Parathyroid adenoma (tissue), 2 donors: Measurements from ENCODE around the gene CHD1.

Source experiments
- H2AFZ ChIP-seq: fragments of 300-600 bp; sonication (generic); one replicate; pipeline ENCODE4 v1.7.0; 2017; ENCODE audit warnings: antibody characterized with exemption, mild to moderate bottlenecking
- H3K27ac ChIP-seq: fragments of 300-600 bp; sonication (generic); one replicate; pipeline ENCODE4 v1.7.0; 2017
- H3K27me3 ChIP-seq: fragments of 300-600 bp; sonication (generic); one replicate; pipeline ENCODE4 v1.7.0; 2017; ENCODE audit warnings: low read length; ENCODE audit not compliant: control insufficient read depth, insufficient read depth
- H3K36me3 ChIP-seq: fragments of 300-600 bp; sonication (generic); one replicate; pipeline ENCODE4 v1.7.0; 2017; ENCODE audit warnings: low read length; ENCODE audit not compliant: control insufficient read depth, insufficient read depth
- H3K4me1 ChIP-seq: fragments of 300-600 bp; sonication (generic); one replicate; pipeline ENCODE4 v1.7.0; 2017; ENCODE audit warnings: control low read depth
- H3K4me2 ChIP-seq: fragments of 300-600 bp; sonication (generic); one replicate; pipeline ENCODE4 v1.7.0; 2017; ENCODE audit warnings: low read length
- H3K4me3 ChIP-seq: fragments of 300-600 bp; sonication (generic); one replicate; pipeline ENCODE4 v1.7.0; 2017; ENCODE audit warnings: low read depth, low read length
- H3K79me2 ChIP-seq: fragments of 300-600 bp; sonication (generic); one replicate; pipeline ENCODE4 v1.7.0; 2017; ENCODE audit warnings: control low read depth
- H3K9ac ChIP-seq: fragments of 300-600 bp; sonication (generic); one replicate; pipeline ENCODE4 v1.7.0; 2017; ENCODE audit warnings: mild to moderate bottlenecking
- H3K9me3 ChIP-seq: fragments of 300-600 bp; sonication (generic); one replicate; pipeline ENCODE4 v1.7.0; 2017; ENCODE audit warnings: low read length; ENCODE audit not compliant: control insufficient read depth
- TF ChIP-seq, protein P1 (sequence below): fragments of 300-600 bp; sonication (generic); IDR thresholded peaks from one replicate; pipeline ENCODE4 v1.7.0; 2017; ENCODE audit warnings: antibody characterized with exemption, mild to moderate bottlenecking
- donor health status: primary hyperparathyroidism.

The CHD1 gene

DNA sequence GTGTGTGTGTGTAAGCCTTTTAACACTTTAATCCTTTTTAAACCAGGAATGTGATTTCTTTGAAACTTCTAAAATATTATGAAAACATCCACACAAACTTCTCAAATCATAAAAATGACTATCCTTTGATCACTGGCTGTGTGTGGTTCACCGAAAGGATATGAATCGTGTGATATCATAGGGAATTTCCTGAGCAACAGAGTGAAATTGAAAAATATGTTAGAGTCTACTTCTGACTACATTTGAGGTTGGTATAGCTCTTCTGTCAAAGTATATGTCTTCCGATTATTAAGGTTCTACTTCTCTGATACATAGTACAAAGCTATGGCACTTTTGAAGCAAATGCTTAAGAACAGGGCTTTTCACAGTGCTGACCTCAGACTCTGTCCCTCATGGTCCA lies 115.1 kb downstream of the CHD1 start:
- Histone ChIP-seq H3K4me2 (no peak overlapping the region), H3K9me3 (no peaks in the 10 kb centered on the region), H3K27ac (no peak overlapping the region), H3K79me2 (no peaks in the 10 kb centered on the region), H3K36me3 (no peaks in the 10 kb centered on the region), H3K4me1 (no peaks in the 10 kb centered on the region), H2AFZ (no peak overlapping the region), H3K4me3 (no peak overlapping the region), H3K9ac (no peak overlapping the region), H3K27me3 (no peaks in the 10 kb centered on the region)
- TF ChIP-seq, protein P1, sequence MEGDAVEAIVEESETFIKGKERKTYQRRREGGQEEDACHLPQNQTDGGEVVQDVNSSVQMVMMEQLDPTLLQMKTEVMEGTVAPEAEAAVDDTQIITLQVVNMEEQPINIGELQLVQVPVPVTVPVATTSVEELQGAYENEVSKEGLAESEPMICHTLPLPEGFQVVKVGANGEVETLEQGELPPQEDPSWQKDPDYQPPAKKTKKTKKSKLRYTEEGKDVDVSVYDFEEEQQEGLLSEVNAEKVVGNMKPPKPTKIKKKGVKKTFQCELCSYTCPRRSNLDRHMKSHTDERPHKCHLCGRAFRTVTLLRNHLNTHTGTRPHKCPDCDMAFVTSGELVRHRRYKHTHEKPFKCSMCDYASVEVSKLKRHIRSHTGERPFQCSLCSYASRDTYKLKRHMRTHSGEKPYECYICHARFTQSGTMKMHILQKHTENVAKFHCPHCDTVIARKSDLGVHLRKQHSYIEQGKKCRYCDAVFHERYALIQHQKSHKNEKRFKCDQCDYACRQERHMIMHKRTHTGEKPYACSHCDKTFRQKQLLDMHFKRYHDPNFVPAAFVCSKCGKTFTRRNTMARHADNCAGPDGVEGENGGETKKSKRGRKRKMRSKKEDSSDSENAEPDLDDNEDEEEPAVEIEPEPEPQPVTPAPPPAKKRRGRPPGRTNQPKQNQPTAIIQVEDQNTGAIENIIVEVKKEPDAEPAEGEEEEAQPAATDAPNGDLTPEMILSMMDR, result no peak

DNA sequence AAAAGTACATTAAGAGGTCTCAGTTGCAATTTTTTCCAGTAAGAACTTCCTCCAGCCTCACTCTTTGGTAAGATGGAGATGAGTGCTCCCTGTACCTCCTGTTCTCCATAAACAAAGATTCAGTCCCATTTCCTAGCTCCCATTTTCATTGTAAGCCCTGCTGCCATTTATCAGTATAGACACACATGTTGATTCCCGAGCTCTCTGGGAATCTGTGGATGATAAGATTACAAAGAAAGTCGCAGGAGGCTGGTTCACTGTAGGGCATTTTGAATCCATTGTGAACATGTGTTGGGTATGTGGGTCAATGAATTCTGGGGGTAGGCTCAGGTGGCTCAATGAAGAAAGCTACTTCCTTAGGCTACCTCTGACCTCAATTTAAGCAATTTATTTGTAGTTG lies 118.6 kb downstream of the CHD1 start:
- no peak overlapping the region for H3K27ac ChIP-seq
- no peaks in the 10 kb centered on the region for H3K27me3 ChIP-seq
- H3K4me3 ChIP-seq, result no peak overlapping the region
- no peaks in the 10 kb centered on the region for H3K4me1 ChIP-seq
- no peak overlapping the region for H2AFZ ChIP-seq
- no peak overlapping the region for H3K9ac ChIP-seq
- H3K4me2 ChIP-seq, result no peak overlapping the region
- peaks cover 3% of the 10 kb centered on the region for H3K36me3 ChIP-seq
- H3K9me3 ChIP-seq, result peaks cover 4% of the 10 kb centered on the region
- TF ChIP-seq, protein P1, result no peak
- no peaks in the 10 kb centered on the region for H3K79me2 ChIP-seq

DNA sequence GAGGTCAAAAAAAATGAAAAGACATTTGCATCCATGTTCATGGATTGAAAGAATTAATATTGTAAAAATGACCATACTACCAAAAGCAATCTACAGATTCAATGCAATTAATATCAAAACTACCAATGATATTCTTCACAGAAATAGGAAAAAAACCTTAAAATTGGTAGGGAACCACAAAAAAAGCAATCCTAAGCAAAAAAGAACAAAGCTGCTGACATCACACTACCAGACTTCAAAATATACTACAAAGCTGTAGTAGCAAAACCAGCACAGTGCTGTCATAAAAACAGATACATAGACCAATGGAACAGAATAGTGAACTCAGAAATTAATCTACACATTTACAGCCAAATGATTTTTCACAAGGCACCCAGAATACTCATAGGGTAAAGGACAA lies 121.0 kb downstream of the CHD1 start:
- H3K36me3 ChIP-seq, result peaks cover 3% of the 10 kb centered on the region
- no peak overlapping the region for H3K4me2 ChIP-seq
- TF ChIP-seq, protein P1, result no peak
- H3K9ac ChIP-seq, result no peak overlapping the region
- H3K4me1 ChIP-seq, result no peaks in the 10 kb centered on the region
- peaks cover 4% of the 10 kb centered on the region for H3K9me3 ChIP-seq
- no peaks in the 10 kb centered on the region for H3K27me3 ChIP-seq
- no peak overlapping the region for H2AFZ ChIP-seq
- no peak overlapping the region for H3K4me3 ChIP-seq
- H3K79me2 ChIP-seq, result no peaks in the 10 kb centered on the region
- no peak overlapping the region for H3K27ac ChIP-seq

DNA sequence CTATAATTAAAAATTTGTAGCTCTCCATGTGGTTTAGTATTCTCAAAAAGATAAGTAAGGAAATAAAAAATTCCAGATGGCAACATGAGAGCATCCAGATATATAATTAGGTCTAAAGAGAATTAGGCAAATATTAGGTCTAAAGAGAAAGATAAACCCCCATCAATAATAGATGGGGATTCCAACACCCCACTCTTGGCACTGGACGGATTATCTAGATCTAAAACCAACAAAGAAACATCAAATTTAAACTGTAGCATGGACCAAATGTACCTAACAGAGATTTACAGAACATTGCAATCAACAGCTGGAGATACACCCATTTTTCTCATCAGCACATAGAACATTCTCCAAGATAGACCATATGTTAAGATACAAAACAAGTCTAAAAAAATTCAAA lies 123.7 kb downstream of the CHD1 start:
- H3K4me3 ChIP-seq, result no peak overlapping the region
- H3K9ac ChIP-seq, result no peak overlapping the region
- TF ChIP-seq, protein P1, result no peak
- peaks cover 3% of the 10 kb centered on the region for H3K36me3 ChIP-seq
- peaks cover 4% of the 10 kb centered on the region for H3K9me3 ChIP-seq
- no peak overlapping the region for H2AFZ ChIP-seq
- H3K4me2 ChIP-seq, result no peak overlapping the region
- H3K79me2 ChIP-seq, result no peaks in the 10 kb centered on the region
- no peaks in the 10 kb centered on the region for H3K27me3 ChIP-seq
- no peaks in the 10 kb centered on the region for H3K4me1 ChIP-seq
- no peak overlapping the region for H3K27ac ChIP-seq

DNA sequence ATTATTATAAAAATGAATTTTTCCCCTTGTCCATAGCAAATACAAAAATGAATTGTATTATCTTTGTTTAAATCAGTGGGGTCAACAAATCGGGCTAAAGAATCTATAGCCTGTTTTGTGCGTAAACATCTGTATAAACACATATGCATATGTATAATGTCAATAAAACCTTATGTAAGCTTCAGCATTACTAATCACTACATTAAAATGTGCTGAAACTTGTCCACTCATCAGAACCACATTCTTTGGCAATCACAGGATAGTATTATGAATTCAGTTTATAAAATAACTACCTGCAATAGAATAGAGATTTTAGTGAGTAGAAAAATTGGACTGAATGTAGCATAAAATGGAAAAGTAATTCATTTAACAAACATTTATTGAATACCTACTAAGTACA lies 124.7 kb downstream of the CHD1 start:
- H3K9ac ChIP-seq, result no peak overlapping the region
- no peaks in the 10 kb centered on the region for H3K4me1 ChIP-seq
- TF ChIP-seq, protein P1, result no peak
- H3K4me3 ChIP-seq, result no peak overlapping the region
- H3K36me3 ChIP-seq, result peaks cover 3% of the 10 kb centered on the region
- H3K79me2 ChIP-seq, result no peaks in the 10 kb centered on the region
- no peaks in the 10 kb centered on the region for H3K27me3 ChIP-seq
- no peak overlapping the region for H2AFZ ChIP-seq
- no peak overlapping the region for H3K4me2 ChIP-seq
- H3K27ac ChIP-seq, result no peak overlapping the region
- peaks cover 4% of the 10 kb centered on the region for H3K9me3 ChIP-seq
